ENCODE results near the gene AGO3. TPM values are rescaled to one million over a fixed set of nuclear protein-coding genes. Genes with fewer than 3 reads are reported as not detected.

AGO3 gene
- total RNA-seq, 1 donor from 2014 or later, result 29.7 TPM

Other genes with a start within 250 kb of the AGO3 start
- gene C1orf216, start 212.2 kb upstream of the AGO3 start, total RNA-seq, result 10.3 TPM
- 5.4 TPM for gene CLSPN, start 161.1 kb upstream of the AGO3 start, total RNA-seq
- gene AGO4, start 123.1 kb upstream of the AGO3 start, total RNA-seq, result 19.8 TPM
- gene AGO1, start 47.9 kb upstream of the AGO3 start, total RNA-seq, result 14.5 TPM
- not detected for gene TEKT2, start 153.0 kb downstream of the AGO3 start, total RNA-seq
- 35.5 TPM for gene ADPRS, start 157.8 kb downstream of the AGO3 start, total RNA-seq
- 39.8 TPM for gene COL8A2, start 194.1 kb downstream of the AGO3 start, total RNA-seq
- 32.4 TPM for gene TRAPPC3, start 218.4 kb downstream of the AGO3 start, total RNA-seq
- gene MAP7D1, start 225.1 kb downstream of the AGO3 start, total RNA-seq, result 134 TPM

Measured in tongue (tissue), 1 donor.